Measurements from ENCODE around the gene BMP6. TPM values are rescaled to one million over a fixed set of nuclear protein-coding genes. Genes with fewer than 3 reads are reported as not detected.
"Not testable (repeated sequence)": the region's sequence is repeated elsewhere in the genome, so short reads cannot be mapped to it uniquely, and the experiment has no call there.

Gene BMP6
- total RNA-seq, 1 donor from 2014 or later = 2.6 TPM

DNA sequence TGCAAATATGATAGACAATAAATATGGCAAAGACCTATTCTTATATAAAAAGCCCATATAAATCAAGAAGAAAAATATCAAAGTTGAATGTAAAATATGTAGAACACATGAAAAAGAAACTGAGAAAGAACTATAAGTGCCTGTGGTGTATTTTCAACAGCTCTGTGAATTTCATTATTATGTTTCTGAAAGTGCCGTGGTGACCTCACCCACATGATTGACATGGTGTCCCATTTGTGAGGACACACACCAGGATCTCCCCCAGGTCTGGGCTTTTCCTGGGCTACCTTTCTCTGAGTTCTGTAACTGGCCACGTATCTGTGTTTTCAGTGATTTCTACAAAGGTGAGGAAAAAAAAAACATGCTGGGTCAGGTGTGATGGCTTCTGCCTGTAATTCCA is 86.7 kb downstream of the BMP6 start:
- ATAC-seq (ENCODE audit: poor library complexity) = no peak
- no peak for DNase-seq
- intact Hi-C loops (cut with DNase I) = no loop called here

DNA sequence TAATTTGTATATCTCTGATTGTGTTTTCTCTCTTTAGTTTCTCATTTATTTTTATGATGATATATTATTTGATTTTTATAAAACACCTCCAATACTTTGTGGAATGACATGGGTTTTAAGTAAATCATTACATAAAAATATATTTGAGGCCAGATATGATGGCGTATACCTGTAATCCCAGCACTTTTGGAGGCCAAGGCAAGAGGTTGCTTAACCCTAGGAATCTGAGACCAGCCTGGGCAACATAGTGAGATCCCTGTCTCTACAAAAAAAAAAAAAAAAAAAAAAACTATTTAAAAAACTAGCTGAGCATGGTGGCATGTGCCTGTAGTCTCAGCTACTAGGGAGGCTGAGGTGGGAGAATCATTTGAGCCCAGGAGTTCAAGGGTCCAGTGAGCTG is 87.3 kb downstream of the BMP6 start:
- ATAC-seq (ENCODE audit: poor library complexity) = no peak
- intact Hi-C loops (cut with DNase I) = no loop called here

DNA sequence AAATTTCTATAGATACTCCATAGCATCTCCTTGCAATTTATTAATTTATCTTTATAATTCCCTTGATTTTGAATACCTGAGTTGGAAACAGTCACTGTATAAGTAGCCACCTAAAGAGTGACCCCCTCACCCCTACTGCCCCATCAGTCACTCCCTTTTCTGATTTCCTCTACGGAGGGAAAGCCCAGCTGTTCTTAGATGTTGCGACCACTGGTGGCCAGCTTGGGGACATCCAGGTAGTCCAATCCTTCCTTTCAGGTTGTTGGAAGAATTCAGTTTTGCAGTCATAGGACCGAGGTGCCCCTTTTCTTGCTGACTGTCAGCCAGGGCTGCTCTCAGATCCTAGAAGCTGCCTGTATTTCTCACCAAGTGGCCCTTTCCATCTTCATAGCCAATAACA is 87.8 kb downstream of the BMP6 start:
- intact Hi-C loops (cut with DNase I) = no loop called here
- no peak for ATAC-seq (ENCODE audit: poor library complexity)
- no peak for DNase-seq

More for the DNA sequence above, 87.3 kb downstream of the BMP6 start:
- no peak for DNase-seq

DNA sequence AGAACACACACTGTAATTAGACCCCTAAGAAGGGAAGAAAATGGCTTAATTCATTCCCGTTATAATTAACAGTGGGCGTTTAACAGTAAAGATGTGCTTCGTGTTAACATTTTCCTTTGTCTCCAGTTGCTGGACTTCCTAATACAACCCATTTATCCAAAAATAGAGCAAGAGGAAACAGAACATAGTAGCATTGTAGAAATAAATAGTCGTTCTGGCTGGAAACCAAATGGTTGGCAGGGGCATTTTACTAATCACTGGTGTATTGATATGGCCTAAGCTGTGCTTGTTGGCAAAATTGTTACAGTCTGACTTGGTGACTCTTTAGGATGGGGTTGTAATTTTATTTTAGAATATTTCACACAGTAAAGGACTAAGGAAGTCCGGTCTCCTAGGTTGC is 89.8 kb downstream of the BMP6 start:
- intact Hi-C loops (cut with DNase I) = no loop called here
- ATAC-seq (ENCODE audit: poor library complexity) = no peak
- no peak for DNase-seq

DNA sequence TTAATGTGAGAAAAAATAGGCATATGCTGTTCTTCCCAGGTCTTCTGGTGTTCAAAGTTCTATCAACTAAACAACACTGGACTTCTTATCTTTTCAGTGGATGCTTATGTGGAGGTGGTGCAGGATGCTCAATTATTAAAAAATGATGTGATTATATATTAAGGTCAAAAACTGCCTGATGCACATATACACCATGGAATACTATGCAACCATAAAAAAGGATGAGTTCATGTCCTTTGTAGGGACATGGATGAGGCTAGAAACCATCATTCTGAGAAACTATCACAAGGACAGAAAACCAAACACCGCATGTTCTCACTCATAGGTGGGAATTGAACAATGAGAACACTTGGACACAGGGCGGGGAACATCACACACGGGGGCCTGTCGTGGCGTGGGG is 91.3 kb downstream of the BMP6 start:
- ATAC-seq (ENCODE audit: poor library complexity); intact Hi-C loops (cut with DNase I); DNase-seq: not testable (repeated sequence)

DNA sequence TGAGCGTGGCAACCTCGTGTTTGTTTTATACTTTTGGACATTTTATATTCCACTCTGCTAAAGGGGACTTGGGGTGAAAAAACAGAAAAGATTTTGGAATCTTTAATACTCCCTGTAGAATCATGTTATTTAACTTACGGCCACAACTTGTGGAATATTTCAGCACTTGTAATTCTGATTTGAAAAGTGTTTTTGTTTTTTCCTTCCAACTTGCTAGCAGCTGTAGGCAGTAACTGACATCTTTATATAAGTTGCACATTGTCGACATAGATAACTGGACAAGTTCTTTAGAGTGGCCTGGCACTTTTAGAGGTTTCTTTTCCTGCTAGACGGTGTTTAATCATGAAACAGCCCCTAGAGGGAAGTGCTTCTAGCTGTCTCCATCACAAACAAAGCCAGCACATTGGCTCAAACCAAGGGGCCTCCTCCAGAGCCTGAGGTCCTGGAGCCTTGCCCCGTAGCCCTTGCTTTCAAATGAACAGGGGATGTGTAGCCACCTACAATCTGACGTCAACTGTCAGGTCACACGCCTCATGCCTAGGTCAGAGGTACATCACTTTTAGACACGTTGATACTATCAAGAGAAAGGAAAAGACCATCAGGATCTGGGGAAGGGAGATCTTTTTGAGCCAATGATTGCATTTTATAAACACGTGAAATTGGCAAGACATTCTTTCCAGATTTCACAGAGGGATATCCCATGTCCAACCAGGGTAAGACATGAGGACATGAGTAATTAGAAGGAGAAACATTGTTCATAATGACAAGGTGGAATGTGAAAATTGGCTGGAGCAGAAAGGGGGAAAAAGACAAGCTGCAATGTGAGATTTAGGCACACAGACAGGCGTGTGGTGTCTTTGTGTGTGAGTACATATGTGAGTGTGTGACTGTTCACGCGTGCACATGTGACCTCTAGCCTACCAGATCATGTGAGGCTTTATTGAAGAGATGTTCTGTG is 92.6 kb downstream of the BMP6 start:
- ATAC-seq (ENCODE audit: poor library complexity) (peak; percentile 79), DNase-seq (peak; percentile 46)
- intact Hi-C loops (cut with DNase I) = no loop called here

DNA sequence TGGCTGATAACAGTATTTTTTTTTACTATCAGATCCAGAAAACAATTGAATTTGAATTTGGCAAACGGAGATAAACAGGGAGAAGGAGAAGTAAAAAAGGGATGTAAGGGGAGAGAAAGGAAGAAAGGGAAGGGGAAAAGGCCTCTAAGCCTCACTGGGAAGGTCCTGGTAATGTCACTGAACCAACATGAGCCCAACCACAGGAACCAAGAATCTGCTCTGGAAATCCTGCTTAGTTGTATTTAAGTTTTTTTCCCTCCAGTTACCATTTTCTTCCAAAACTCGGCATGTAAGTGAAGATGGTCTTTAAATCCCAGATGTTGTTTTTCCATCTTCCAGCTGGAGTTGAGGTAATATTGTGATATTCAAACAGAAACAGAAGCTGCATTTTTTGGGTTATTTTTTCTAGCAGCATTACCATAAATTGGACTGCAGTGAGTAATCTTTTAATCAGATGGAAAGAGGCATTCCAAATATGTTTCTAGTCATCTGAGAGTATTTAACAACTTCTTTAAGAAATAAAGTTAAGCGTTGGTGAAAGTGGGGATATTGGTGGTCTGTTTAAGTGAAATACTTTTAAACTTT is 93.6 kb downstream of the BMP6 start:
- intact Hi-C loops (cut with DNase I) = no loop called here
- DNase-seq (no peak), ATAC-seq (ENCODE audit: poor library complexity) (no peak)

DNA sequence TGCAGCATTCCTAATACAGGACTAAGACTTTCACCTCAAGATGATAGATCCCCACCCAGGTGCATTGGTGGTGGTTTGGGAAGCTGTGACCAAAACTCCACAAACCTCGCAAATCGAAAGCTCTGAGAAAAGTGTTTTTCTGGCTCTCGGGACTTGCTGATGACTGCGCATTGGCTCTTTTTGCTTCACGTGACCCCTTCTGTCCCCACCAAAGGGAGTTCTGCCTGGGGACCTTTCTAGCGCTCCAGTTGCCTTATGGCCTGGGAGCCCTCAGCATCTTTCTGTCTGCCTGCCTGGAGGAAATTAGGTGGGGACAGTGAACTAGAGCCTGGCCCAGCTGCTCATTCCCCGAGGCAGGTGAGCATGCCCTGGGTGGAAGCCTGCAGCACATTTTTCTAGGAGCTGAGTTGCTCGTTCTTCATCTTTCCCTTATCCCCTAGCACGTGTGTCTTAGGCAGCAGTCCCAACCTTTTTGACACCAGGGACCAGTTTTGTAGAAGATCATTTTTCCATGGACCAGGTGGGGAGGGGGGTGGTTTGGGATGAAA is 94.5 kb downstream of the BMP6 start:
- DNase-seq (no peak), ATAC-seq (ENCODE audit: poor library complexity) (no peak)
- intact Hi-C loops (cut with DNase I) = no loop called here

DNA sequence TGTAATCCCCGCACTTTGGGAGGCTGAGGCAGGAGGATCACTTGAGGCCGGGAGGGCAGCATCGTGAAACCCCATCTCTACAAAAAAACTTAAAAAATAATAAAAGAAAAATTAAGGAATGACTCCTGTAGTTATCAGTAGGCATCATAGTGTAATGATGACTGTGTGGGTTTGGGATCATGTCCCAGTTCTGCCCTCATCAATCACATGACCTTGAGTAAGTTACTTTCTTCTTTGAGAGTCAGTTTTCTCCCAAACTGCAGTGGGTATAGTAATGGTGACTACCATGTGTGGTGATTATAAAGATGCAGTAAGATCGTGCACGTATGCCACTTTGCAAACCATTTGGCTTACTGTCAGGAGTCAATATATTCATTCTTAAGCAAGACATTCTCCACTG is 95.5 kb downstream of the BMP6 start:
- no peak for ATAC-seq (ENCODE audit: poor library complexity)
- no peak for DNase-seq
- intact Hi-C loops (cut with DNase I) = no loop called here

DNA sequence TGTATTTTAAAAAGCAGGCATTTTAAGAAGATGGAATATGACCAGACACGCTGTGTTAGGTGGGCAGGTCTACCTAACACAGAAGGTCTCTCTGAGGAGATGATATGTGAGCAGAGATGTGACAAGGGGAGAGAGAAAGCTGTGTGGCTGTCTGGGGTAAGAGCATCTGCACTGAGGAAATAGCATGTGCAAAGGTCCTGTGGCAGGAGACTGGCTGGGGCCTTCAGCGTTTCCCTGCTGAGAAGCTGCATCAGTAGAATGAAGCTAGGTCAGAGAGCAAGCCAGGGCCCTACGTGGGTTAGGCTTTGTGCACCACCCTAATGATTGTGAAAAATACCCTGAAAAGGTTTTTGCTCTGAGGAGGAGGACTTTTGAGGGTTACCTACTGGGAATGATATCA is 97.7 kb downstream of the BMP6 start:
- ATAC-seq (ENCODE audit: poor library complexity) (no peak), DNase-seq (no peak)
- intact Hi-C loops (cut with DNase I) = no loop called here

DNA sequence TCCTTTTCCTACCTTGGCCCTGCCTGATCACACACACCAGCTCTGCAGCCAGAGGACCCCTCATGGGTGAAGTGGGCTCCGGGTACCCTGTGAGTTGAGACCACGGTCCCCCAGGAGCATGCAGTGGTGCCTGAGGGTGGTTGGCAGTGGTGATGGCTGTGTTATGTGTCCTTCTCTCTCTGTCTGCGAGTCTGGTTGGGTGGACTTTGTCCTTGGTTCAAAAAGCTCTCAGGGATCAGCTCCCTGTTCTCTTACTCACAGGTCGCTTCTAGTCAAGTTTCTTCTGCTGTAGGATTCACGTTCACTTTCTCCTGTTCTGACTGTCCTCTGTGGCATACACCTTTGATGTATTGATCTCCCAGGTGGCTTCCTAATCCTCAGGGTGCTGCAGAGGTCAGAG is 100.1 kb downstream of the BMP6 start:
- DNase-seq = no peak
- no peak for ATAC-seq (ENCODE audit: poor library complexity)

DNA sequence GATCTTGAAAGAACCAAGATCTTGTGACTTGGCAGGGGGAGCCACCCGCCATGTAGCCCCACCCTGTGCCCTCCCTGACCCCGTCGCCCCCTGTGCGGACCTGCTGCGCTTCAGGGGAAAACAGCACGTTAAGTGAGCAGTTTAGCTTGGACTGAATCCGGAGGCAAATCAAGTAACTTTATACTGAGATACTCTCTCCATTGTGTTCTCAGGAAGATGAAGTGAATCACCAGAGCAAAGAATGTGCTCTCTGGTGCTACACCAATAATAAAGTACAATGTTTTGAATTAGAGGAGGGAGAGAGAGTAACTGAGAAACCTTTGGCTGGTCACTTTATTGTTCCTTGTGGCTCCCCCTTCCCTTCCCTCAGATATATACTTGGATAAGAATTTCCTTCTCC is 101.2 kb downstream of the BMP6 start:
- DNase-seq (no peak), ATAC-seq (ENCODE audit: poor library complexity) (no peak)
- intact Hi-C loops (cut with DNase I) = no loop called here

More for the DNA sequence above, 100.1 kb downstream of the BMP6 start:
- intact Hi-C loops (cut with DNase I) = no loop called here

DNA sequence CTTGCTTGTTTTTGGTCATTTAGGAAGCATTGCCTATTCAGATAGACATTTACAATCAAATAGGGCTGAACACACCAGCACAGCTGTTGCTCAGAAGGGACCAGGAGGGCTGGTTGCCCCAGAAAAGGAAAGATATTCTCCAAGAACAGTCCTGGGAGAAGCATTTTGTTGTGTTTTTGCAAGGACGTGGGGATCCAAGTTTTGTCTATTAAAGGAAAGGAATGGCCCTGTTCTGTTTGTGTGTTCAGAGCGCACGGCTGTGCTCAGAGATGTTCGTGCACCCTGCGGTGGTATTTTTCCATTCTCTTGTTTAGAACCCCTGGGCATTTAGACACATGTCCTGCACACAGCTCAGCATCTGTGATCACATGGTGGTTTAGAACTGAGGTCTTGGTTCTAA is 102.2 kb downstream of the BMP6 start:
- no peak for DNase-seq
- intact Hi-C loops (cut with DNase I) = no loop called here
- peak; percentile 39 for ATAC-seq (ENCODE audit: poor library complexity)

DNA sequence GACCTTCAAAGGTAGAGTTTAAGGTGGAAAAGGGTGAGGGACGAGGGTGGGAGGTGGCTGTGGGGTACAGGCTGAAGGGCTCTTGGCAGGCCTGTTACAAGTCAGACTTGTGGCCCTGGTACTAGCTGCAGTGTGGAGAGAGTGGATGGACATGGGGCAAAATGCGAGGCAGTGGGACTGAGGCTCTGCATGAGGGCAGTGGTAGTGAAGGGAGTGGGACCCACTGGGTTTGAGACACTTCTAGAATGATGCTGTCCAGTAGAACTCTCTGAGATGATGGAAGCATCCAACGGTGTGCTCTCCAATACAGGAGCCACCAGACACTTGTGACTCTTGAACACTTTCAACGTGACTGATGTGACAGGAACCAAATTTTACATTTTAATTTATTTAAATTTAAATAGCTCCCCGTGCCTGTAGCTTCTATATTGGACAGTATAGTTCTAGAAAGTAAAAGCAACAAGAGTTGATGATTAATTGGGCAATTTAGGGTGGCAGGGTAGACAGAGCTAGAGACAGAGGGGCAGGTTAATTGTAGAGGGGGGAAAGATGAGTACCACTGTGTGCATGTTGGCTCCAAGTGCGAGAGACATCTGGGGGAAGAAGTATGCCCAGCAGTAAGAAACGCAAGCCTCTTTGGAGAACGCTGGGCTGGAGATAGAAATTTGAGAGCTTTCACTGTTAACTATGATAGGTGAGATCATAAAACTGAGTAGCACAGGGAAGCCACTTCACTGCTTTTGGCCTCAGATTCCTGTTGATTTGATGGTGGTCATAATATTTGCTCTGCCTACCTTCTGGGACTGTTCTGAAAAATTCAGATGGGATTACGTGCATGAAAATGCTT is 107.2 kb downstream of the BMP6 start:
- intact Hi-C loops (cut with DNase I) = no loop called here
- no peak for ATAC-seq (ENCODE audit: poor library complexity)
- no peak for DNase-seq

DNA sequence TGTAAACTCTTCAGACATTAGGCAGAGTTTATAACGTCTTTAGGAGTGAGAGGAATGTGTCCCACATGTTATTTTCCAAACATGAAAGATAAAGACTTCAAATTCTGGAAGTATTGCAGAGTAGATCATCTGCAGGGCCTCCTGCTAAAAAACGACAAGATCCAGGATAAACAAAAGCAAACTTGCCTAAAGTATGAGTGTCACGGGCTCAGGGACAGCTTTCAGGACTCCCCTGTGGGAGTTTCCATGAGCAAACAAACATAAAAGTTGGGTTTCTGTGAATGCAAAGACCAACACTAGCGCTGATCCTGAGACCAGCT is 107.8 kb downstream of the BMP6 start:
- ATAC-seq (ENCODE audit: poor library complexity) (peak; percentile 12), DNase-seq (no peak)
- intact Hi-C loops (cut with DNase I) = no loop called here

DNA sequence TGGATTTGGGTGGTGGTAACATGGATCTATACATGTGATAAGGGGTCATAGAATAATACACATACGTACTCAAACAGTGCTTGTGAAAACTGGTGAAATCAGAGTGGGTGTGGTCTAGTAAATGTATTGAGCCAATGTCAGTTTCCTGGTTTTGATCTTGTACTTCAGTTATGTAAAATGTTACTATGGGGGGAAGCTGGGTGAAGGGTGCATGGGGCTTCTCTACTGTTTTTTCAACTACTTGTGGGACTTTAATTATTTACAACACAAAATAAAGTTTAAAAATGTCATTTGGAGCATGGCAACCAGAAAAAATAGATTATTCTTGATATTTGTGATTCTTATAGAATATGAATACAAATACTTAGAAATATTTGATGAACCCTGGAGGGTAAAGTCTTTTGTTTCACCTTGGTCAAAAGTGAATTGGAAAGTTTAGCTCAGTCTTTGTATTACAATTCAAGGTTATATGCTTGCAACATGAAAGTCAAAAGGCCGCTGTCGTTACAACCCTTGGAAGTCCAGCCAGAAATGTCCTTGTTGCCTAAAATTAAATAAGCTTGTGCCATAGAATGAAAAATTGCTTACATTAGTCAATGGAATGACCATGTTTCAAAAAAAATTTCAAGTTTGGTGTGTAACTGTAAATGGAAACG is 110.6 kb downstream of the BMP6 start:
- intact Hi-C loops (cut with DNase I) = no loop called here
- no peak for ATAC-seq (ENCODE audit: poor library complexity)
- DNase-seq = no peak

DNA sequence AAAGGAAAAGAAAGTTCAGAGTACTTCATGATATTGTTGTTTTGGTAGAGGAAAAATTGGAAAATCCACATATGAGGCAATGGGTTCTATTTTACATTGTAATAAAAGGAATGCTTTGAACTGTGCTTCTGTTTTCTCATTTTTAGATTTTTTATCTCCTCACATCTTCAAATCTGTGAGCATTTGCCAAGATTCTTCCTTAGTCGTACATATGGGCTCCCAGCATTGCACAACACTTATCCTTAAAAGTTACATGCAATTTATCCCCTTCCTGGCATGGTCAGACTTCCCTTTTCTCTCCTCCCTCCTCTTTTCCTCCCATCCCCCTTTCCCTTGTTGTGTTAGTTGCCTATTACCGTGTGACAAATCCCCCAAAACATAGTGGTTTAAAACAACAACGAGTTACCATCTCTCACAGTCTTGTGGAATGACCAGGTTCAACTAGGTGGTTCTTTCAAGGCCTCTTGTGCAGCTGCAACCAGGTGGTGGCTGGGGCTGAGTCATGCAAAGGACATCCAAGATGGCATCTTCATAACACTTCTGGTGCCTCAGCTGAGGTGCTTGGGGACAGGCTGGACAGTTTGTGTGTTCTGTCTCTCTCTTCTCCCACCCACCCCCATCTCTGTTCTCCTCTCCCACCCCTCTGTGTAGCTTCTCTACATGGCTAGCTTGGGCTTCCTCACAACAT is 116.0 kb downstream of the BMP6 start:
- intact Hi-C loops (cut with DNase I) = no loop called here
- no peak for ATAC-seq (ENCODE audit: poor library complexity)
- DNase-seq = no peak
